GM12875 (cell line): ENCODE results near the gene UBL4A.

Experiments
- H3K4me3 ChIP-seq: one replicate; pipeline ENCODE4 v1.5.1; 2011; ENCODE audit warnings: low read depth, low read length, control low read depth
- CTCF ChIP-seq: IDR thresholded peaks from 2 replicates; pipeline ENCODE4 v1.5.1; 2011; ENCODE audit warnings: low read depth, mild to moderate bottlenecking, control low read depth, inconsistent platforms, low read length, moderate library complexity, borderline replicate concordance; ENCODE audit not compliant: insufficient read depth

Gene UBL4A

GRCh38 chrX:154471839-154472684, 14.4 kb downstream of the UBL4A start:
- no peak for TF ChIP-seq CTCF
- no peak overlapping the region for H3K4me3 ChIP-seq

GRCh38 chrX:154470914-154471568, 15.4 kb downstream of the UBL4A start:
- TF ChIP-seq CTCF = no peak

GRCh38 chrX:154470434-154470833, 16.0 kb downstream of the UBL4A start:
- H3K4me3 ChIP-seq = no peak overlapping the region
- no peak for TF ChIP-seq CTCF

More at GRCh38 chrX:154470914-154471568, 15.4 kb downstream of the UBL4A start:
- H3K4me3 ChIP-seq = no peak overlapping the region

GRCh38 chrX:154469880-154470279, 16.5 kb downstream of the UBL4A start:
- no peak for TF ChIP-seq CTCF
- H3K4me3 ChIP-seq = no peak overlapping the region

- no peak overlapping the region for H3K4me3 ChIP-seq
- no peak for TF ChIP-seq CTCF
These were observed 17.3 kb downstream of the UBL4A start for GRCh38 chrX:154469114-154469513.

- TF ChIP-seq CTCF = no peak
- H3K4me3 ChIP-seq = no peak overlapping the region
These were observed 18.2 kb downstream of the UBL4A start for GRCh38 chrX:154468217-154468616.

- H3K4me3 ChIP-seq = no peak overlapping the region
- TF ChIP-seq CTCF = no peak
These were observed 18.9 kb downstream of the UBL4A start for GRCh38 chrX:154467556-154467955.
